Keratinocyte (primary cell): Measurements from ENCODE around the gene EEF1A2. TPM values are rescaled to one million over a fixed set of nuclear protein-coding genes. Genes with fewer than 3 reads are reported as not detected.

Experiments
- DNase-seq: peaks from one replicate; pipeline ENCODE4 v3.0.0-alpha.2; 2011; ENCODE audit warnings: low read depth, missing footprints, low spot score
- FAIRE-seq: peaks from 2 replicates; lab custom pipeline; 2011; peaks lifted over from hg19 to GRCh38; lab: Jason Lieb, UNC
- H2AFZ ChIP-seq: 2 replicates; pipeline ENCODE4 v1.6.0; 2012; ENCODE audit warnings: low read length, control low read depth, inconsistent platforms; ENCODE audit not compliant: control insufficient read depth
- H3K27ac ChIP-seq: 2 replicates; pipeline ENCODE4 v1.5.1; 2011; ENCODE audit warnings: low read length; ENCODE audit not compliant: control insufficient read depth, insufficient read depth
- H3K27me3 ChIP-seq: 3 replicates; pipeline ENCODE4 v1.6.0; 2011; ENCODE audit warnings: low read length; ENCODE audit not compliant: control insufficient read depth, insufficient read depth; ENCODE audit errors: extremely low read depth
- H3K36me3 ChIP-seq, 2 experiments: 2 replicates in 1 of 2; 3 replicates in 1 of 2; pipeline ENCODE4 v1.5.1; 2011; ENCODE audit warnings: low read length in 2 of 2, mild to moderate bottlenecking in 1 of 2; ENCODE audit not compliant: control insufficient read depth in 2 of 2, insufficient read depth in 2 of 2; ENCODE audit errors: extremely low read depth in 1 of 2
- H3K4me1 ChIP-seq: 3 replicates; pipeline ENCODE4 v1.5.1; 2011; ENCODE audit warnings: low read length; ENCODE audit not compliant: control insufficient read depth, insufficient read depth; ENCODE audit errors: extremely low read depth
- H3K4me2 ChIP-seq: 3 replicates; pipeline ENCODE4 v1.6.0; 2011; ENCODE audit warnings: low read depth, low read length; ENCODE audit not compliant: control insufficient read depth, insufficient read depth; ENCODE audit errors: extremely low read depth
- H3K4me3 ChIP-seq, 3 experiments: fragments of 200-600 bp in 1 of 3; sonication (generic) in 1 of 3; 2 replicates in 2 of 3; 3 replicates in 1 of 3; pipeline ENCODE4 v1.5.1; 2011 to 2016; ENCODE audit warnings: low read length in 3 of 3, mild to moderate bottlenecking in 3 of 3, control low read depth in 2 of 3, inconsistent platforms in 1 of 3, low read depth in 1 of 3, mixed read lengths in 1 of 3, mixed run types in 1 of 3, moderate library complexity in 1 of 3; ENCODE audit not compliant: control insufficient read depth in 2 of 3, insufficient read depth in 2 of 3; ENCODE audit errors: extremely low read depth in 1 of 3
- H3K79me2 ChIP-seq: 2 replicates; pipeline ENCODE4 v1.6.0; 2012; ENCODE audit warnings: low read length; ENCODE audit not compliant: control insufficient read depth, insufficient read depth
- H3K9ac ChIP-seq: 3 replicates; pipeline ENCODE4 v1.6.0; 2011; ENCODE audit warnings: low read length; ENCODE audit not compliant: control insufficient read depth, insufficient read depth; ENCODE audit errors: extremely low read depth
- H3K9me1 ChIP-seq: 3 replicates; pipeline ENCODE4 v1.6.0; 2011; ENCODE audit warnings: low read length; ENCODE audit not compliant: control insufficient read depth, insufficient read depth; ENCODE audit errors: extremely low read depth
- H3K9me3 ChIP-seq: 2 replicates; pipeline ENCODE4 v1.5.1; 2012; ENCODE audit warnings: low read depth, low read length; ENCODE audit not compliant: control insufficient read depth
- H4K20me1 ChIP-seq: 3 replicates; pipeline ENCODE4 v1.6.0; 2011; ENCODE audit warnings: low read length; ENCODE audit not compliant: control insufficient read depth, insufficient read depth; ENCODE audit errors: extremely low read depth
- CTCF ChIP-seq, 3 experiments: IDR thresholded peaks in 1 of 3; conservative IDR thresholded peaks in 1 of 3; optimal IDR thresholded peaks in 1 of 3; 2 replicates in 2 of 3; 3 replicates in 1 of 3; pipeline versions ENCODE3 to v1.5.1; 2011; ENCODE audit warnings: low read length in 3 of 3, mild to moderate bottlenecking in 3 of 3, moderate library complexity in 2 of 3, control low read depth in 1 of 3, inconsistent platforms in 1 of 3; ENCODE audit not compliant: insufficient read depth in 2 of 3; ENCODE audit errors: extremely low read depth in 1 of 3
- EZH2 ChIP-seq: IDR thresholded peaks from one replicate; pipeline ENCODE4 v1.6.1; 2012; ENCODE audit warnings: inconsistent platforms, mild to moderate bottlenecking, low read length, moderate library complexity
- dilution Hi-C: fragments of 300-500 bp; cut with MboI; formaldehyde crosslinking; loops from one replicate; pipeline ENCODE4 v1.7.0; 2020; ENCODE audit warnings: low sequenced_read_pairs; ENCODE audit not compliant: extremely low pct_ligation_motif_present
- polyA plus RNA-seq, 5 experiments: library from polyadenylated mRNA; depleted of rRNA in 3 of 5; stranded (reverse) in 3 of 5; stranded (forward) in 1 of 5; unstranded in 1 of 5; fragments of >200 nt; gene quantifications; 1 replicate in 1 of 5; 2 replicates in 3 of 5; 3 replicates in 1 of 5; pipeline versions ENCODE4 v1.2.1 to v1.2.3, GENCODE V29; 2011 to 2012; ENCODE audit warnings: missing spikeins in 2 of 5, low read depth in 1 of 5, low replicate concordance in 1 of 5

The EEF1A2 gene
- polyA plus RNA-seq, 1 donor (not counting 4 experiments of a cell fraction or from before 2014, with no cell fraction given) = 0.12 TPM

- no peak for DNase-seq
- no peaks in the 10 kb centered on the region for H3K9me3 ChIP-seq
- dilution Hi-C loops = no loop called here
Measured at GRCh38 chr20:63513207-63513606, 14.3 kb upstream of the EEF1A2 start.

DNA sequence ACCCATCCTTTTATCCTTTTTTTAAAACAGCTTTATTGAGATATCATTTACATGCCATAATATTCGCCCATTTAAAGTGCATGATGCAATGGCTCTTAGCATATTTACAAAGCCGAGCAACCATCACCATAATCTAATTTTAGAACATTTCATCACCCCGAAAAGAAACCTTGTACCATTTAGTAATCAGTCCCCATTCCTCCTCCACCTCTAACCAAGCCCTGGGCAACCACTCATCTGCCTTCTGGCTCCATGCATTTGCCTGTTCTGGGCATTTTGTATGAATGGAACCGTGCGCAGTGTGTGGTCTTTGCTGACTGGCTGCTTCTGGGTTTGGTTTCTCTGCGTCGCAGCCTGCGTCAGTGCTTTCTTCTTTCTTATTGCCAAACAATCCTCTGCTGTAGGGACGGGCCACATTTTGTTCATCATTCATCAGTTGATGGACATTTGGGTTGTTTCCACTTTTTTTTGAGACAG lies 10.2 kb upstream of the EEF1A2 start:
- Histone ChIP-seq H3K4me3 (no peak overlapping the region), H3K4me1 (no peaks in the 10 kb centered on the region), H4K20me1 (peaks cover 2% of the 10 kb centered on the region), H3K79me2 (no peaks in the 10 kb centered on the region), H3K9ac (no peak overlapping the region), H3K36me3 (no peaks in the 10 kb centered on the region), H3K27ac (no peak overlapping the region), H3K9me1 (no peaks in the 10 kb centered on the region), H2AFZ (no peak overlapping the region), H3K9me3 (no peaks in the 10 kb centered on the region), H3K4me2 (no peak overlapping the region), H3K27me3 (peaks cover 25% of the 10 kb centered on the region)
- DNase-seq (no peak), FAIRE-seq (no peak)
- no peak for TF ChIP-seq CTCF (optimal IDR thresholded peaks at IDR 0.05 in 1 of 3, IDR thresholded peaks at IDR 0.05 in 1 of 3, conservative IDR thresholded peaks at IDR 0.05 in 1 of 3; ENCODE audit: extremely low read depth in 1 of 3, insufficient read depth in 2 of 3, low read length in 3 of 3)
- no peak for TF ChIP-seq EZH2
- dilution Hi-C loops = no loop called here

More at GRCh38 chr20:63513207-63513606, 14.3 kb upstream of the EEF1A2 start:
- Histone ChIP-seq H3K79me2 (no peaks in the 10 kb centered on the region), H3K27ac (no peak overlapping the region), H3K27me3 (peaks cover 7% of the 10 kb centered on the region), H3K4me2 (no peak overlapping the region), H4K20me1 (peaks cover 2% of the 10 kb centered on the region), H3K4me1 (no peaks in the 10 kb centered on the region), H3K9ac (no peak overlapping the region), H3K9me1 (no peaks in the 10 kb centered on the region), H3K36me3 (no peaks in the 10 kb centered on the region), H3K4me3 (no peak overlapping the region), H2AFZ (no peak overlapping the region)
- TF ChIP-seq CTCF (optimal IDR thresholded peaks at IDR 0.05 in 1 of 3, IDR thresholded peaks at IDR 0.05 in 1 of 3, conservative IDR thresholded peaks at IDR 0.05 in 1 of 3; ENCODE audit: extremely low read depth in 1 of 3, insufficient read depth in 2 of 3, low read length in 3 of 3) = no peak
- no peak for FAIRE-seq
